B cell (primary cell): ENCODE results near the gene GPHN. TPM values are rescaled to one million over a fixed set of nuclear protein-coding genes. Genes with fewer than 3 reads are reported as not detected.

Experiments
- ATAC-seq: fragments of 200-7000 bp; cut with Tn5 transposase; one replicate; pipeline ENCODE4 v1.10.0; 2021; ENCODE audit warnings: low read depth, mild to moderate bottlenecking, moderate number of reproducible peaks, moderate library complexity
- CTCF ChIA-PET: fragments of 350-600 bp; sonication (Branson Sonifier 250); formaldehyde crosslinking; loops from one replicate; lab custom pipeline; 2021; ENCODE audit warnings: antibody characterized with exemption, inconsistent platforms; lab: Charles Lee
- POLR2A ChIA-PET: fragments of 350-600 bp; sonication (Branson Sonifier 250); formaldehyde crosslinking; loops from one replicate; lab custom pipeline; 2021; ENCODE audit warnings: antibody characterized with exemption; lab: Charles Lee
- DNase-seq: peaks from one replicate; pipeline ENCODE4 v3.0.0; 2013
- H2AFZ ChIP-seq: 2 replicates; pipeline ENCODE4 v1.6.1; 2012; ENCODE audit warnings: mild to moderate bottlenecking, low read depth, low read length; ENCODE audit not compliant: insufficient read depth, poor library complexity, severe bottlenecking
- H3K27ac ChIP-seq, 2 donors: 1 replicate in 1 of 2; 2 replicates in 1 of 2; pipeline ENCODE4 v1.5.1; 2012 to 2013; ENCODE audit warnings: low read length in 2 of 2, mild to moderate bottlenecking in 2 of 2, moderate library complexity in 1 of 2
- H3K27me3 ChIP-seq, 4 experiments: fragments of 200-600 bp in 1 of 4; sonication (generic) in 1 of 4; replicated peaks in 1 of 4; 1 replicate in 2 of 4; 2 replicates in 2 of 4; pipeline versions ENCODE4 v1.6.1 to v1.7.0; 2013 to 2016; ENCODE audit warnings: low read length in 3 of 4, mild to moderate bottlenecking in 2 of 4, mixed read lengths in 1 of 4, moderate library complexity in 1 of 4; ENCODE audit not compliant: insufficient read depth in 4 of 4, control insufficient read depth in 3 of 4; ENCODE audit errors: control extremely low read depth in 1 of 4
- H3K36me3 ChIP-seq, 2 experiments: replicated peaks in 1 of 2; 1 replicate in 1 of 2; 2 replicates in 1 of 2; pipeline versions ENCODE4 v1.6.1 to v1.7.1; 2013; ENCODE audit warnings: low read length in 1 of 2; ENCODE audit not compliant: insufficient read depth in 2 of 2, control insufficient read depth in 1 of 2; ENCODE audit errors: control extremely low read depth in 1 of 2, extremely low read depth in 1 of 2
- H3K4me1 ChIP-seq, 2 donors: fragments of 200-600 bp in 1 of 2; sonication (generic) in 1 of 2; 1 replicate in 1 of 2; 2 replicates in 1 of 2; pipeline versions ENCODE4 v1.5.1 to v1.6.1; 2013 to 2017; ENCODE audit warnings: low read length in 2 of 2; ENCODE audit not compliant: control insufficient read depth in 2 of 2, insufficient read depth in 2 of 2
- H3K4me2 ChIP-seq: replicated peaks from 2 replicates; pipeline ENCODE3; 2012; ENCODE audit warnings: mild to moderate bottlenecking, low read depth, low read length; ENCODE audit not compliant: poor library complexity, severe bottlenecking
- H3K4me3 ChIP-seq, 5 experiments: fragments of 200-600 bp in 1 of 5; sonication (generic) in 1 of 5; 1 replicate in 3 of 5; 2 replicates in 2 of 5; pipeline versions ENCODE4 v1.5.1 to v1.7.0; 2011 to 2016; ENCODE audit warnings: low read length in 4 of 5, mild to moderate bottlenecking in 4 of 5, low read depth in 2 of 5, control low read depth in 1 of 5, moderate library complexity in 1 of 5; ENCODE audit not compliant: insufficient read depth in 1 of 5; ENCODE audit errors: control extremely low read depth in 1 of 5, extremely low read depth in 1 of 5
- H3K79me2 ChIP-seq: fragments of 200-600 bp; sonication (generic); one replicate; pipeline ENCODE4 v1.6.0; 2016; ENCODE audit warnings: low read length; ENCODE audit not compliant: control insufficient read depth, insufficient read depth
- H3K9ac ChIP-seq: fragments of 200-600 bp; sonication (generic); 2 replicates; pipeline ENCODE4 v1.6.1; 2017; ENCODE audit warnings: mild to moderate bottlenecking, low read length, moderate library complexity
- H3K9me3 ChIP-seq, 3 donors: one replicate each; pipeline versions ENCODE4 v1.6.1 to v1.7.1; 2013; ENCODE audit warnings: low read length in 2 of 3; ENCODE audit not compliant: control insufficient read depth in 2 of 3, insufficient read depth in 1 of 3; ENCODE audit errors: control extremely low read depth in 1 of 3
- H4K20me1 ChIP-seq: 2 replicates; pipeline ENCODE4 v1.6.0; 2012; ENCODE audit warnings: mild to moderate bottlenecking, low read length; ENCODE audit not compliant: insufficient read depth, control insufficient read depth, poor library complexity, severe bottlenecking
- H3K27ac Mint-ChIP-seq: one replicate; pipeline ENCODE4 v1.8.0; 2021; ENCODE audit warnings: mixed read lengths
- H3K27me3 Mint-ChIP-seq: one replicate; pipeline ENCODE4 v1.8.0; 2021; ENCODE audit warnings: mixed read lengths
- H3K4me1 Mint-ChIP-seq: one replicate; pipeline ENCODE4 v1.8.0; 2021; ENCODE audit warnings: mixed read lengths
- H3K4me3 Mint-ChIP-seq: one replicate; pipeline ENCODE4 v1.8.0; 2021; ENCODE audit warnings: mixed read lengths
- H3K9me3 Mint-ChIP-seq: one replicate; pipeline ENCODE4 v1.8.0; 2022; ENCODE audit warnings: mixed read lengths; ENCODE audit not compliant: insufficient read depth
- EZH2 ChIP-seq: IDR thresholded peaks from 2 replicates; pipeline ENCODE4 v1.6.1; 2012; ENCODE audit warnings: borderline replicate concordance, low read depth, mild to moderate bottlenecking, moderate library complexity, low read length; ENCODE audit not compliant: insufficient read depth, poor library complexity, severe bottlenecking
- WGBS: methylation state at CpG from one replicate; pipeline ENCODE4 v1.1.5; 2013; ENCODE audit warnings: missing lambda C conversion rate; ENCODE audit not compliant: insufficient coverage; 5-methylcytosine and 5-hydroxymethylcytosine counted together
- intact Hi-C: fragments of 100-400 bp; cut with micrococcal nuclease; formaldehyde crosslinking; loops from one replicate; pipeline ENCODE4 v1.10.0; 2022
- polyA plus RNA-seq: library from polyadenylated mRNA; depleted of rRNA; stranded (reverse); fragments of >200 nt; gene quantifications from 2 replicates; pipeline ENCODE4 v1.2.3, GENCODE V29; 2012
- total RNA-seq, 2 donors: library from RNA; stranded (reverse); fragments of 120-200 nt in 1 of 2; gene quantifications; 1 replicate in 1 of 2; 2 replicates in 1 of 2; pipeline versions ENCODE4 v1.2.3 to v1.2.4, GENCODE V29; 2013 to 2022
- TF ChIP-seq, protein P1 (sequence below): fragments of 200-600 bp; IDR thresholded peaks from one replicate; pipeline ENCODE4 v1.8.0; 2022; ENCODE audit warnings: antibody characterized with exemption, mild to moderate bottlenecking

GPHN gene
- total and polyA plus RNA-seq, 2 donors (not counting 1 experiment from before 2014, with no cell fraction given): 3.4 to 18.0 TPM

DNA sequence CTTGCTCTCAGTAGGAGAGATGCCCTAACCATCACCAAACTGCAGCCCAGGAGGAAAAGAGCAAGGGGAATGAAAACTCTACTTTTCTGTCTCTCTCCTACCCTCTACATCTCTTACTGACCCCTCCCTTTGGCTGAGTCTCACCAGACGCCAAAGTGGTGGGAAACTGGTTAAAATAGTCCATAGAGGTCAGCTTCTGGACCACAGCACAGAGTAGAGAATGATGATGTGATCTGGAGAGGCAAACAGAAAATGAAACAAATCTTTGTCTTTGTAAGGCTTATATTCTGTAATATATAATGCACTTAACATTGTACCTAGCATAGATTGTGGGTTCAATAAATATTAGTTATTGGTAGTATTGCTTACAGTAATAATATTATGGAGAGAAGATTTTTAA is 600.3 kb downstream of the GPHN start:
- H3K4me3 Mint-ChIP-seq: no peak overlapping the region
- H3K27me3 Mint-ChIP-seq: no peaks in the 10 kb centered on the region
- peaks cover 16% of the 10 kb centered on the region for H3K9me3 Mint-ChIP-seq
- H4K20me1 ChIP-seq: no peaks in the 10 kb centered on the region
- no peak overlapping the region for H2AFZ ChIP-seq
- no peak overlapping the region for H3K4me2 ChIP-seq
- CTCF ChIA-PET: interaction anchor here (0.6 to 0.9 kb wide), 2 partner anchors 10 to 11 kb away, joined by 3 read pairs; no protein-coding TSS in a partner anchor
- no peaks in the 10 kb centered on the region for H3K36me3 ChIP-seq
- intact Hi-C loops: no loop called here
- POLR2A ChIA-PET: no interaction called here
- peaks cover 6 to 17% (median 8%) of the 10 kb centered on the region in 3 donors for H3K9me3 ChIP-seq
- no peaks in the 10 kb centered on the region for H3K79me2 ChIP-seq
- no peak overlapping the region for H3K9ac ChIP-seq
- ATAC-seq (no peak), DNase-seq (no peak)
- WGBS: no CpG with 5 or more reads among the region's 1 CpG
- H3K4me3 ChIP-seq: no peak overlapping the region
- H3K4me1 ChIP-seq: no peaks in the 10 kb centered on the region
- no peak overlapping the region for H3K27ac Mint-ChIP-seq
- no peak overlapping the region for H3K27ac ChIP-seq
- TF ChIP-seq, protein P1, sequence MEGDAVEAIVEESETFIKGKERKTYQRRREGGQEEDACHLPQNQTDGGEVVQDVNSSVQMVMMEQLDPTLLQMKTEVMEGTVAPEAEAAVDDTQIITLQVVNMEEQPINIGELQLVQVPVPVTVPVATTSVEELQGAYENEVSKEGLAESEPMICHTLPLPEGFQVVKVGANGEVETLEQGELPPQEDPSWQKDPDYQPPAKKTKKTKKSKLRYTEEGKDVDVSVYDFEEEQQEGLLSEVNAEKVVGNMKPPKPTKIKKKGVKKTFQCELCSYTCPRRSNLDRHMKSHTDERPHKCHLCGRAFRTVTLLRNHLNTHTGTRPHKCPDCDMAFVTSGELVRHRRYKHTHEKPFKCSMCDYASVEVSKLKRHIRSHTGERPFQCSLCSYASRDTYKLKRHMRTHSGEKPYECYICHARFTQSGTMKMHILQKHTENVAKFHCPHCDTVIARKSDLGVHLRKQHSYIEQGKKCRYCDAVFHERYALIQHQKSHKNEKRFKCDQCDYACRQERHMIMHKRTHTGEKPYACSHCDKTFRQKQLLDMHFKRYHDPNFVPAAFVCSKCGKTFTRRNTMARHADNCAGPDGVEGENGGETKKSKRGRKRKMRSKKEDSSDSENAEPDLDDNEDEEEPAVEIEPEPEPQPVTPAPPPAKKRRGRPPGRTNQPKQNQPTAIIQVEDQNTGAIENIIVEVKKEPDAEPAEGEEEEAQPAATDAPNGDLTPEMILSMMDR: no peak
- TF ChIP-seq EZH2: no peak
- H3K27me3 ChIP-seq: no peaks in the 10 kb centered on the region
- H3K4me1 Mint-ChIP-seq: no peaks in the 10 kb centered on the region

DNA sequence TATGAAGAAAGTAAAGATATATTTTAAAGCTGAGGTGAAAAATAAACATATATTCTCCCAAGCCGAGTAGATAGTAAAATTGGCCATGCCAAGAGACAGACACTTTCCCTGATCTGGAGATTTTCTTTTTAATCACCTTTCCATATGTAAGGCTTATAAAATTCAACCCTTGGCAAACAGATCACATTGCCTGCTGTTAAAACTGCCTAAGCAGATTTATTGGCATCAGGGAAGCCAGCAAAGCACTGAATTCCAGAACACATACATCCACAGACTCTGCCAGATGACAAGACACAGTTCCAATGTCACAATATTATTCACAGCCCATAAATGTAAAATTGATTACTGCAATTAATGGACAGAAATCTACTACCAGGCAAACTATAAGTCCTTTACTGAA is 603.1 kb downstream of the GPHN start:
- Histone ChIP-seq H2AFZ (no peak overlapping the region), H3K27ac (no peak overlapping the region), H3K27me3 (no peaks in the 10 kb centered on the region), H3K9me3 (peaks cover 3 to 8% (median 8%) of the 10 kb centered on the region in 3 donors), H3K4me2 (no peak overlapping the region), H3K4me1 (no peaks in the 10 kb centered on the region), H3K9ac (no peak overlapping the region), H4K20me1 (no peaks in the 10 kb centered on the region), H3K4me3 (no peak overlapping the region), H3K36me3 (no peaks in the 10 kb centered on the region), H3K79me2 (no peaks in the 10 kb centered on the region)
- Mint-ChIP-seq H3K4me3 (no peak overlapping the region), H3K9me3 (peaks cover 2% of the 10 kb centered on the region), H3K27ac (no peak overlapping the region), H3K4me1 (no peaks in the 10 kb centered on the region), H3K27me3 (no peaks in the 10 kb centered on the region)
- ChIA-PET CTCF (no interaction called here), POLR2A (no interaction called here)
- TF ChIP-seq, protein P1: no peak
- TF ChIP-seq EZH2: no peak
- ATAC-seq: no peak
- intact Hi-C loops: no loop called here
- DNase-seq: no peak
- WGBS: no CpG with 5 or more reads among the region's 1 CpG
